Motor neuron (in vitro differentiated cells): Measurements from ENCODE around the gene USP53. TPM values are rescaled to one million over a fixed set of nuclear protein-coding genes. Genes with fewer than 3 reads are reported as not detected.
"Not testable (repeated sequence)": the region's sequence is repeated elsewhere in the genome, so short reads cannot be mapped to it uniquely, and the experiment has no call there.

Experiments
- ATAC-seq, 8 experiments: fragments of 200-7000 bp; cut with Tn5 transposase; replicated peaks in 6 of 8; 2 replicates each; pipeline ENCODE4 v1.8.0; 2021; ENCODE audit warnings: mild to moderate bottlenecking in 8 of 8, moderate library complexity in 8 of 8
- H3K27ac ChIP-seq, 2 donors: fragments of 250-450 bp; sonication (Bioruptor Pico); 2 replicates each; pipeline ENCODE4 v1.9.0; 2021; ENCODE audit warnings: antibody characterized with exemption in 2 of 2, mild to moderate bottlenecking in 2 of 2, moderate library complexity in 1 of 2
- H3K4me1 ChIP-seq, 2 donors: fragments of 250-450 bp; sonication (Bioruptor Pico); replicated peaks in 1 of 2; 2 replicates each; pipeline ENCODE4 v1.6.1; 2021; ENCODE audit warnings: antibody characterized with exemption in 2 of 2, mild to moderate bottlenecking in 2 of 2, moderate library complexity in 1 of 2
- H3K4me3 ChIP-seq, 5 donors: fragments of 250-450 bp; sonication (Bioruptor Pico); 2 replicates each; pipeline ENCODE4 v1.9.0; 2021; ENCODE audit warnings: antibody characterized with exemption in 5 of 5, mild to moderate bottlenecking in 5 of 5, moderate library complexity in 4 of 5
- WGBS, 10 experiments: fragments of 450-650 bp; shearing (Covaris generic); methylation state at CpG; one replicate each; pipeline ENCODE4 v1.0.0; 2022; 5-methylcytosine and 5-hydroxymethylcytosine counted together
- in situ Hi-C, 9 experiments: fragments of 400-800 bp; cut with MboI; loops; one replicate each; pipeline ENCODE4 v1.15.0; 2021; ENCODE audit warnings: low sequenced_read_pairs in 9 of 9, low pct_unique_long_range_greater_than_20kb in 2 of 9; ENCODE audit not compliant: unreplicated experiment in 9 of 9
- total RNA-seq, 8 experiments: library from RNA; unstranded; fragments of 300-600 nt; gene quantifications; 2 replicates each; pipeline versions ENCODE4 v1.2.3 to v1.2.4, GENCODE V29; 2022

The USP53 gene
- total RNA-seq, 8 experiments from 2014 or later = 4.4 to 21.4 (median 12.6) TPM

- Histone ChIP-seq H3K4me3 (no peak overlapping the region), H3K4me1 (no peaks in the 10 kb centered on the region), H3K27ac (no peak overlapping the region)
- in situ Hi-C loops = no loop called here
- no peak for ATAC-seq
- 85 to 100% (median 100%) methylated on average over 1 of the region's 1 CpG for WGBS, 10 experiments
These were observed 19.8 kb downstream of the USP53 start for GRCh38 chr4:119232286-119232685.

- in situ Hi-C loops = no loop called here
- ATAC-seq = no peak
- Histone ChIP-seq H3K4me3 (no peak overlapping the region), H3K27ac (no peak overlapping the region), H3K4me1 (no peaks in the 10 kb centered on the region)
These were observed 20.7 kb downstream of the USP53 start for GRCh38 chr4:119233191-119233590.

- in situ Hi-C loops = no loop called here
- no peak for ATAC-seq
- no peak overlapping the region for H3K27ac ChIP-seq
- H3K4me3 ChIP-seq = no peak overlapping the region
- no peaks in the 10 kb centered on the region for H3K4me1 ChIP-seq
- 18 to 83% (median 70%) methylated on average over 1 to 3 of the region's 3 CpGs; no CpG with 5 or more reads in 3 of the 10 experiments for WGBS, 10 experiments
These were observed 21.2 kb downstream of the USP53 start for GRCh38 chr4:119233750-119234149.

- H3K4me1 ChIP-seq = no peaks in the 10 kb centered on the region
- ATAC-seq = no peak
- WGBS, 10 experiments = 91 to 97% (median 95%) methylated on average over 2 to 9 of the region's 9 CpGs; no CpG with 5 or more reads in 3 of the 10 experiments
- no peak overlapping the region for H3K27ac ChIP-seq
- H3K4me3 ChIP-seq = no peak overlapping the region
- in situ Hi-C loops = no loop called here
These were observed 24.7 kb downstream of the USP53 start for GRCh38 chr4:119237201-119237600.

- no peak overlapping the region for H3K4me3 ChIP-seq
- in situ Hi-C loops = no loop called here
- WGBS, 10 experiments = 90 to 100% (median 100%) methylated on average over 2 of the region's 2 CpGs
- no peak for ATAC-seq
- H3K4me1 ChIP-seq = no peaks in the 10 kb centered on the region
- no peak overlapping the region for H3K27ac ChIP-seq
These were observed 25.1 kb downstream of the USP53 start for GRCh38 chr4:119237642-119238041.

- in situ Hi-C loops = no loop called here
- H3K27ac ChIP-seq = no peak overlapping the region
- peak in 3 of 8 experiments; percentile 50 to 92 (median 59) for ATAC-seq
- H3K4me1 ChIP-seq = no peaks in the 10 kb centered on the region
- WGBS, 10 experiments = 61 to 100% (median 91%) methylated on average over 3 to 4 of the region's 4 CpGs; no CpG with 5 or more reads in 3 of the 10 experiments
- H3K4me3 ChIP-seq = no peak overlapping the region
These were observed 25.7 kb downstream of the USP53 start for GRCh38 chr4:119238068-119238722.

GRCh38 chr4:119240128-119240527 lies 27.6 kb downstream of the USP53 start:
- H3K27ac ChIP-seq = no peak overlapping the region
- no peak overlapping the region for H3K4me3 ChIP-seq
- no peak for ATAC-seq
- WGBS, 10 experiments = 100% methylated on average over 1 of the region's 1 CpG; no CpG with 5 or more reads in 2 of the 10 experiments
- no peaks in the 10 kb centered on the region for H3K4me1 ChIP-seq
- in situ Hi-C loops = no loop called here

- Histone ChIP-seq H3K27ac (no peak overlapping the region), H3K4me1 (no peaks in the 10 kb centered on the region), H3K4me3 (no peak overlapping the region)
- in situ Hi-C loops = no loop called here
- 71 to 100% (median 91%) methylated on average over 1 to 2 of the region's 2 CpGs for WGBS, 10 experiments
- ATAC-seq = no peak
These were observed 28.1 kb downstream of the USP53 start for GRCh38 chr4:119240568-119240967.

- in situ Hi-C loops = no loop called here
- WGBS, 10 experiments = 18 to 100% (median 90%) methylated on average over 1 of the region's 1 CpG
- ATAC-seq = peak in 2 of 8 experiments; percentile 28 to 29
- Histone ChIP-seq H3K27ac (no peak overlapping the region), H3K4me3 (no peak overlapping the region), H3K4me1 (no peaks in the 10 kb centered on the region)
These were observed 29.9 kb downstream of the USP53 start for GRCh38 chr4:119242417-119242816.

GRCh38 chr4:119243868-119244267 lies 31.4 kb downstream of the USP53 start:
- Histone ChIP-seq H3K27ac (no peak overlapping the region), H3K4me3 (no peak overlapping the region), H3K4me1 (no peaks in the 10 kb centered on the region)
- in situ Hi-C loops = no loop called here
- 17 to 100% (median 78%) methylated on average over 1 of the region's 1 CpG; no CpG with 5 or more reads in 1 of the 10 experiments for WGBS, 10 experiments
- ATAC-seq = no peak

GRCh38 chr4:119244344-119244743 lies 31.8 kb downstream of the USP53 start:
- ATAC-seq = no peak
- in situ Hi-C loops = no loop called here
- Histone ChIP-seq H3K4me1 (no peaks in the 10 kb centered on the region), H3K27ac (no peak overlapping the region), H3K4me3 (no peak overlapping the region)
- 84 to 100% (median 93%) methylated on average over 2 to 3 of the region's 3 CpGs for WGBS, 10 experiments

- Histone ChIP-seq H3K27ac (no peak overlapping the region), H3K4me3 (no peak overlapping the region), H3K4me1 (no peaks in the 10 kb centered on the region)
- ATAC-seq = no peak
- in situ Hi-C loops = no loop called here
These were observed 32.3 kb downstream of the USP53 start for GRCh38 chr4:119244832-119245231.

GRCh38 chr4:119246177-119246733 lies 33.7 kb downstream of the USP53 start:
- 40 to 100% (median 87%) methylated on average over 1 to 4 of the region's 5 CpGs; no CpG with 5 or more reads in 3 of the 10 experiments for WGBS, 10 experiments
- no peak overlapping the region for H3K27ac ChIP-seq
- ATAC-seq = peak in 3 of 8 experiments; percentile 58 to 88 (median 78)
- no peak overlapping the region for H3K4me3 ChIP-seq
- in situ Hi-C loops = no loop called here
- H3K4me1 ChIP-seq = no peaks in the 10 kb centered on the region

GRCh38 chr4:119251037-119251436 lies 38.5 kb downstream of the USP53 start:
- H3K4me3 ChIP-seq, H3K4me1 ChIP-seq, H3K27ac ChIP-seq, ATAC-seq, in situ Hi-C loops: not testable (repeated sequence)
- 80 to 100% (median 93%) methylated on average over 1 of the region's 2 CpGs; no CpG with 5 or more reads in 6 of the 10 experiments for WGBS, 10 experiments
